ENCODE results near the gene MX1.

GRCh38 chr21:41490330-41490729, 64.3 kb downstream of the MX1 start:
- TF ChIP-seq CTCF (IDR thresholded peaks at IDR 0.05) = no peak
- TF ChIP-seq ELK1 (IDR thresholded peaks at IDR 0.05; ENCODE audit: low read depth, low read length) = no peak
- TF ChIP-seq JUN (IDR thresholded peaks at IDR 0.05) = no peak
- TF ChIP-seq NFE2L2 (conservative IDR thresholded peaks at IDR 0.05; ENCODE audit: low read length) = no peak
- no peak for TF ChIP-seq POLR2AphosphoS2 (conservative IDR thresholded peaks at IDR 0.05; ENCODE audit: low read length)
- TF ChIP-seq CHD4 (IDR thresholded peaks at IDR 0.05; ENCODE audit: borderline replicate concordance) = no peak
- TF ChIP-seq, protein P1, sequence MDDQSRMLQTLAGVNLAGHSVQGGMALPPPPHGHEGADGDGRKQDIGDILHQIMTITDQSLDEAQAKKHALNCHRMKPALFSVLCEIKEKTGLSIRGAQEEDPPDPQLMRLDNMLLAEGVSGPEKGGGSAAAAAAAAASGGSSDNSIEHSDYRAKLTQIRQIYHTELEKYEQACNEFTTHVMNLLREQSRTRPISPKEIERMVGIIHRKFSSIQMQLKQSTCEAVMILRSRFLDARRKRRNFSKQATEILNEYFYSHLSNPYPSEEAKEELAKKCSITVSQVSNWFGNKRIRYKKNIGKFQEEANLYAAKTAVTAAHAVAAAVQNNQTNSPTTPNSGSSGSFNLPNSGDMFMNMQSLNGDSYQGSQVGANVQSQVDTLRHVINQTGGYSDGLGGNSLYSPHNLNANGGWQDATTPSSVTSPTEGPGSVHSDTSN (IDR thresholded peaks at IDR 0.05) = no peak
- TF ChIP-seq, protein P2, sequence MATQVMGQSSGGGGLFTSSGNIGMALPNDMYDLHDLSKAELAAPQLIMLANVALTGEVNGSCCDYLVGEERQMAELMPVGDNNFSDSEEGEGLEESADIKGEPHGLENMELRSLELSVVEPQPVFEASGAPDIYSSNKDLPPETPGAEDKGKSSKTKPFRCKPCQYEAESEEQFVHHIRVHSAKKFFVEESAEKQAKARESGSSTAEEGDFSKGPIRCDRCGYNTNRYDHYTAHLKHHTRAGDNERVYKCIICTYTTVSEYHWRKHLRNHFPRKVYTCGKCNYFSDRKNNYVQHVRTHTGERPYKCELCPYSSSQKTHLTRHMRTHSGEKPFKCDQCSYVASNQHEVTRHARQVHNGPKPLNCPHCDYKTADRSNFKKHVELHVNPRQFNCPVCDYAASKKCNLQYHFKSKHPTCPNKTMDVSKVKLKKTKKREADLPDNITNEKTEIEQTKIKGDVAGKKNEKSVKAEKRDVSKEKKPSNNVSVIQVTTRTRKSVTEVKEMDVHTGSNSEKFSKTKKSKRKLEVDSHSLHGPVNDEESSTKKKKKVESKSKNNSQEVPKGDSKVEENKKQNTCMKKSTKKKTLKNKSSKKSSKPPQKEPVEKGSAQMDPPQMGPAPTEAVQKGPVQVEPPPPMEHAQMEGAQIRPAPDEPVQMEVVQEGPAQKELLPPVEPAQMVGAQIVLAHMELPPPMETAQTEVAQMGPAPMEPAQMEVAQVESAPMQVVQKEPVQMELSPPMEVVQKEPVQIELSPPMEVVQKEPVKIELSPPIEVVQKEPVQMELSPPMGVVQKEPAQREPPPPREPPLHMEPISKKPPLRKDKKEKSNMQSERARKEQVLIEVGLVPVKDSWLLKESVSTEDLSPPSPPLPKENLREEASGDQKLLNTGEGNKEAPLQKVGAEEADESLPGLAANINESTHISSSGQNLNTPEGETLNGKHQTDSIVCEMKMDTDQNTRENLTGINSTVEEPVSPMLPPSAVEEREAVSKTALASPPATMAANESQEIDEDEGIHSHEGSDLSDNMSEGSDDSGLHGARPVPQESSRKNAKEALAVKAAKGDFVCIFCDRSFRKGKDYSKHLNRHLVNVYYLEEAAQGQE (IDR thresholded peaks at IDR 0.05) = no peak
- no peak for TF ChIP-seq HOXA7 (CRISPR knock-in tag; IDR thresholded peaks at IDR 0.05)
- no peak for TF ChIP-seq HDAC2 (IDR thresholded peaks at IDR 0.05)
